NCI-H2081 treated with DMSO at 0.1 percent for 48 hours (cell line): Measurements from ENCODE around the gene RETREG2.

Source experiments
- DNase-seq: peaks from one replicate; lab custom pipeline; 2025; lab: John Stamatoyannopoulos, UW

RETREG2 gene

GRCh38 chr2:219177552-219178376 lies at the start of gene RETREG2:
Gene RETREG2 (plus strand): TSS chr2:219178275. CDS start chr2:219178353, 78 bp downstream.
- DNase-seq = peak; percentile 15

- DNase-seq = no peak
These were observed 49.7 kb upstream of the RETREG2 start for GRCh38 chr2:219128396-219128795.

GRCh38 chr2:219129589-219129988 lies 48.5 kb upstream of the RETREG2 start:
- DNase-seq = no peak

- DNase-seq = no peak
These were observed 46.7 kb upstream of the RETREG2 start for GRCh38 chr2:219131327-219131726.

GRCh38 chr2:219131744-219132143 lies 46.3 kb upstream of the RETREG2 start:
- DNase-seq = no peak

GRCh38 chr2:219133976-219134375 lies 44.1 kb upstream of the RETREG2 start:
- no peak for DNase-seq

- no peak for DNase-seq
These were observed 37.4 kb upstream of the RETREG2 start for GRCh38 chr2:219140722-219141121.

GRCh38 chr2:219142329-219142728 lies 35.7 kb upstream of the RETREG2 start:
- DNase-seq = no peak

- no peak for DNase-seq
These were observed 28.4 kb upstream of the RETREG2 start for GRCh38 chr2:219149667-219150066.

GRCh38 chr2:219155054-219155644 lies 22.9 kb upstream of the RETREG2 start:
- DNase-seq = peak; percentile 38

GRCh38 chr2:219157396-219157795 lies 20.7 kb upstream of the RETREG2 start:
- DNase-seq = no peak

GRCh38 chr2:219158025-219158424 lies 20.1 kb upstream of the RETREG2 start:
- no peak for DNase-seq

GRCh38 chr2:219158586-219158985 lies 19.5 kb upstream of the RETREG2 start:
- DNase-seq = no peak

- DNase-seq = no peak
These were observed 18.3 kb upstream of the RETREG2 start for GRCh38 chr2:219159771-219160185.

- peak; percentile 24 for DNase-seq
These were observed 17.7 kb upstream of the RETREG2 start, which contains the start of gene NHEJ1 for GRCh38 chr2:219160186-219161017. Gene NHEJ1 (minus strand): TSS chr2:219160815. CDS start chr2:219158362, 2,453 bp downstream.

GRCh38 chr2:219161097-219161496 lies 17.0 kb upstream of the RETREG2 start:
- DNase-seq = no peak

- no peak for DNase-seq
These were observed 14.9 kb upstream of the RETREG2 start for GRCh38 chr2:219163156-219163555.

- no peak for DNase-seq
These were observed 12.8 kb upstream of the RETREG2 start for GRCh38 chr2:219165058-219165911.

- no peak for DNase-seq
These were observed 10.1 kb upstream of the RETREG2 start for GRCh38 chr2:219167997-219168396.

GRCh38 chr2:219168526-219168925 lies 9.5 kb upstream of the RETREG2 start:
- DNase-seq = no peak

- no peak for DNase-seq
These were observed 9.1 kb upstream of the RETREG2 start for GRCh38 chr2:219168932-219169331.
